Measurements from ENCODE around the gene CUX1.

The CUX1 gene

DNA sequence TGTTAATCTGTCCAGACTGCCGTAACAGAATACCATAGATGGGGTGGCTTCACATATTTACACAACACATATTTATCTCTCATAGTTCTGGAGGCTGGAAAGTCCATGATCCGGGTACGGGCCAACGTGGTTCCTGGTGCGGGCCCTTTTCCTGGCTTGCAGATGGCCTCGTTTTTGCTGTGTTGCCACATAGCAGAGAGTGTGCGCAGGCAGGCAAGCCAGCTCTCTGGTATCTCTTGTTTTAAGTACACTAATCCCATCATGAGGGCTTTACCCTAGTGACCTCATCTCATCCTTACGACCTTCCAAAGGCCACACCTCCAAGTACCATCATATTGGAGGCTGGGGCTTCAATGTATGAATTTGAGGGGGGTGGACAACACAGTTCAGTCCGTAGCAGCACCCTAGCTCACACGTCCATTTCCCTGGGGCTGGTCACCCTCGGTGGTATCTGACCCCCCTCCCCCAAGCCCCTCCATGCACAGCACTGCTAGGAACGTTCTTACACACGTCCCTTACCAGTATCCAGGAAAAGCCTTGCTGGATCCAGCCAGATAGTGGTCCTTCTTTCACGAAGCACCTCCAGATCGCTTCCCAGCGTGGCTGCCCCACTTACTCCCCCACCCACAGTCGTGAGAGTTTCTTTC, 21.5 kb downstream of the CUX1 start:
- Histone ChIP-seq H3K27ac (ENCODE audit: low read depth, low read length) (no peak overlapping the region), H3K36me3 (ENCODE audit: control insufficient read depth, low read length) (peaks cover 37% of the 10 kb centered on the region), H3K9me3 (ENCODE audit: control insufficient read depth, insufficient read depth, low read length) (peaks cover 3% of the 10 kb centered on the region; the same call in 1 of the 2 replicates), H3F3A (ENCODE audit: control insufficient read depth, insufficient read depth) (peaks cover 8% of the 10 kb centered on the region; the same call in 1 of the 2 replicates), H3K27me3 (ENCODE audit: control insufficient read depth, low read length) (no peaks in the 10 kb centered on the region), H3K79me2 (ENCODE audit: control insufficient read depth, low read length) (peaks cover 100% of the 10 kb centered on the region), H4K20me1 (ENCODE audit: control insufficient read depth, insufficient read depth, low read depth, low read length) (peaks cover 38% of the 10 kb centered on the region), H3K4me2 (ENCODE audit: low read length) (no peak overlapping the region), H3K4me1 (ENCODE audit: control insufficient read depth, low read length) (peaks cover 33% of the 10 kb centered on the region), H3K4me3 (ENCODE audit: low read length) (no peak overlapping the region), H3K9me2 (replicated peaks; ENCODE audit: control insufficient read depth, low read length) (no peaks in the 10 kb centered on the region)
- TF ChIP-seq EZH2phosphoT487 (IDR thresholded peaks at IDR 0.05; ENCODE audit: borderline replicate concordance, low read length), result no peak
- TF ChIP-seq, protein P1, sequence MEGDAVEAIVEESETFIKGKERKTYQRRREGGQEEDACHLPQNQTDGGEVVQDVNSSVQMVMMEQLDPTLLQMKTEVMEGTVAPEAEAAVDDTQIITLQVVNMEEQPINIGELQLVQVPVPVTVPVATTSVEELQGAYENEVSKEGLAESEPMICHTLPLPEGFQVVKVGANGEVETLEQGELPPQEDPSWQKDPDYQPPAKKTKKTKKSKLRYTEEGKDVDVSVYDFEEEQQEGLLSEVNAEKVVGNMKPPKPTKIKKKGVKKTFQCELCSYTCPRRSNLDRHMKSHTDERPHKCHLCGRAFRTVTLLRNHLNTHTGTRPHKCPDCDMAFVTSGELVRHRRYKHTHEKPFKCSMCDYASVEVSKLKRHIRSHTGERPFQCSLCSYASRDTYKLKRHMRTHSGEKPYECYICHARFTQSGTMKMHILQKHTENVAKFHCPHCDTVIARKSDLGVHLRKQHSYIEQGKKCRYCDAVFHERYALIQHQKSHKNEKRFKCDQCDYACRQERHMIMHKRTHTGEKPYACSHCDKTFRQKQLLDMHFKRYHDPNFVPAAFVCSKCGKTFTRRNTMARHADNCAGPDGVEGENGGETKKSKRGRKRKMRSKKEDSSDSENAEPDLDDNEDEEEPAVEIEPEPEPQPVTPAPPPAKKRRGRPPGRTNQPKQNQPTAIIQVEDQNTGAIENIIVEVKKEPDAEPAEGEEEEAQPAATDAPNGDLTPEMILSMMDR (IDR thresholded peaks at IDR 0.05; ENCODE audit: low read depth, low read length, poor library complexity, severe bottlenecking), result no peak

DNA sequence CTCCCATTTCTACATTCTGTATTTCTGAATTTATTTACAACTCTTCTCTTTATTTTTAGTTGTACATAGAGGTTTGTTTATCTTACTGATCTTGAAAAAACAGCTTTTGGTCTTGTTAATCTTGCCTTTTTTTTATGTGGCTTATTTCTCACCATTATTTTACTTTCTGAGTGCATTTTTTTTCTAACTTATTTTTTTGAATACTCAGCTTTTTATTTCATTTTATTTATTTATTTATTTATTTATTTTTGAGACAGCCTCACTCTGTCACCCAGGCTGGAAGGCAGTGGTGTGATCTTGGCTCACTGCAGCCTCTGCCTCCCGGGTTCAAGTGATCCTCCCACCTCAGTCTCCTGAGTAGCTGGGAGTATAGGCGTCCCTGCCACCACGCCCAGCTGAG, 23.9 kb downstream of the CUX1 start:
- H3K4me3 ChIP-seq (ENCODE audit: low read length), result no peak overlapping the region
- peaks cover 100% of the 10 kb centered on the region for H3K79me2 ChIP-seq (ENCODE audit: control insufficient read depth, low read length)
- peaks cover 29% of the 10 kb centered on the region for H4K20me1 ChIP-seq (ENCODE audit: control insufficient read depth, insufficient read depth, low read depth, low read length)
- H3F3A ChIP-seq (ENCODE audit: control insufficient read depth, insufficient read depth), result peaks cover 8% of the 10 kb centered on the region; the same call in 1 of the 2 replicates
- H3K9me3 ChIP-seq (ENCODE audit: control insufficient read depth, insufficient read depth, low read length), result peaks cover 15% of the 10 kb centered on the region; the same call in 1 of the 2 replicates
- H3K4me1 ChIP-seq (ENCODE audit: control insufficient read depth, low read length), result peaks cover 21% of the 10 kb centered on the region
- no peaks in the 10 kb centered on the region for H3K9me2 ChIP-seq (replicated peaks; ENCODE audit: control insufficient read depth, low read length)
- H3K4me2 ChIP-seq (ENCODE audit: low read length), result no peak overlapping the region
- no peaks in the 10 kb centered on the region for H3K27me3 ChIP-seq (ENCODE audit: control insufficient read depth, low read length)
- TF ChIP-seq EZH2phosphoT487 (IDR thresholded peaks at IDR 0.05; ENCODE audit: borderline replicate concordance, low read length), result no peak
- TF ChIP-seq, protein P1 (IDR thresholded peaks at IDR 0.05; ENCODE audit: low read depth, low read length, poor library complexity, severe bottlenecking), result no peak
- H3K27ac ChIP-seq (ENCODE audit: low read depth, low read length), result no peak overlapping the region
- H3K36me3 ChIP-seq (ENCODE audit: control insufficient read depth, low read length), result peaks cover 48% of the 10 kb centered on the region

DNA sequence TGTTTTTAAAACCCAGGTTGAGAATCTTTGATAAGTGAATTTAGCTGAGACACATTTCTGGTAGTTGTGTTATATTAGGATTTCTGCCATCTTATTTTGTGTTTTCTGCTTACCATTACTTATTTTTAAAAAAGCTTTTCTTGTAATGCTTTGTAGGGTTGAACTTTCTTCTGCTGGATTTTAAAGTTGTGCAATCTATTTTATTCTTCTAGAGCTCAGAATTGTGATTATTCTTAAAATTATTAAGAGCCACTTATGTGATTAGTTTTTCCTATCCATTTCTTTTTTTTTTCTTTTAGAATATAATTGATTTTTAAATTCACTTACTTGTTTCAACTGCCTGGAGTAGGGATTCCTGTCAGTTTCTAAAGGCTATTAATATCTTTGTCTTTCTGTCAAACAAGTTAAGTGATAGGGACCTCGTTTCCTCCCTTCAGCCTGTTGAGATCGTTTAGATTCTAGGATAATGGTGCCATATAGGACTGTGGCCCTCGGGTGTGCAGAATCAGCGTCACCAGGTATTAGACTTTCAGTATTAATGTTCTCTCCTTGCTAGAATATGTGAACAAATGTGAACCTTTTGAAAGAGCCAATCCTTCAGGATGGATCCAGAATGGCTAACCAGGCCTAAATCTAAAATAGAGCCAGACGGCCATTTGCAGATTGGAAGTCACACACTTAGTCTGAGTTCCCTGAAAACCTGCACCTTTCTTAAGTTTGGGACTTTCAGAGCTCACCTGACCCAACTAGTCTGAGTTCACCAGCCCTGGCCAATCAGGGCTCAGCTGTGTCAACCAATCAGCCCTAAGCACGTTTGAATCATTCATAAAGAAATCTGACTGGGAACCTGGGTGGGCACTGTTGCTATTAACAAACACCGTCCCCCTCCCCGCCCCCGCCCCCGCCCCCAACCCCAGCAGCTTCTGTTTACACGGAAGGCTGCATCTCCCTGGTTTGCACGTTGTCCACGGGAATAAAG, 26.2 kb downstream of the CUX1 start:
- Histone ChIP-seq H3K36me3 (ENCODE audit: control insufficient read depth, low read length) (peaks cover 61% of the 10 kb centered on the region), H3K4me3 (ENCODE audit: low read length) (no peak overlapping the region), H4K20me1 (ENCODE audit: control insufficient read depth, insufficient read depth, low read depth, low read length) (peaks cover 22% of the 10 kb centered on the region), H3K27ac (ENCODE audit: low read depth, low read length) (no peak overlapping the region), H3K9me2 (replicated peaks; ENCODE audit: control insufficient read depth, low read length) (no peaks in the 10 kb centered on the region), H3K4me2 (ENCODE audit: low read length) (no peak overlapping the region), H3K79me2 (ENCODE audit: control insufficient read depth, low read length) (peaks cover 99% of the 10 kb centered on the region), H3F3A (ENCODE audit: control insufficient read depth, insufficient read depth) (peaks cover 13% of the 10 kb centered on the region; the same call in 1 of the 2 replicates), H3K9me3 (ENCODE audit: control insufficient read depth, insufficient read depth, low read length) (peaks cover 18% of the 10 kb centered on the region; the same call in 1 of the 2 replicates), H3K4me1 (ENCODE audit: control insufficient read depth, low read length) (peaks cover 16% of the 10 kb centered on the region), H3K27me3 (ENCODE audit: control insufficient read depth, low read length) (no peaks in the 10 kb centered on the region)
- TF ChIP-seq, protein P1 (IDR thresholded peaks at IDR 0.05; ENCODE audit: low read depth, low read length, poor library complexity, severe bottlenecking), result no peak
- no peak for TF ChIP-seq EZH2phosphoT487 (IDR thresholded peaks at IDR 0.05; ENCODE audit: borderline replicate concordance, low read length)
